GM23338 (cell line): Measurements from ENCODE around the gene MEGF6. TPM values are rescaled to one million over a fixed set of nuclear protein-coding genes. Genes with fewer than 3 reads are reported as not detected.
A peak's percentile ranks its signal among the peaks of the same experiment; 100 is the strongest.

ENCODE experiments used
- ATAC-seq: fragments of 200-7000 bp; cut with Tn5 transposase; 3 replicates; pipeline ENCODE4 v1.9.1; 2020
- DNase-seq: peaks from one replicate; pipeline ENCODE4 v3.0.0-alpha.2; 2015; ENCODE audit warnings: low spot score
- H2AFZ ChIP-seq: fragments of 200-600 bp; sonication (generic); 2 replicates; pipeline ENCODE4 v1.8.0; 2016; ENCODE audit warnings: antibody characterized with exemption, mild to moderate bottlenecking, moderate library complexity
- H3F3A ChIP-seq: fragments of 200-600 bp; sonication (generic); replicated peaks from 2 replicates; pipeline ENCODE4 v1.8.0; 2017; ENCODE audit warnings: antibody characterized with exemption, mixed run types, low read depth
- H3K27ac ChIP-seq: fragments of 200-600 bp; sonication (generic); 2 replicates; pipeline ENCODE4 v1.6.1; 2016; ENCODE audit warnings: low read depth
- H3K27me3 ChIP-seq: fragments of 200-600 bp; sonication (generic); 2 replicates; pipeline ENCODE4 v1.8.0; 2016; ENCODE audit warnings: mild to moderate bottlenecking, mixed run types, moderate library complexity; ENCODE audit not compliant: insufficient read depth
- H3K36me3 ChIP-seq: fragments of 200-600 bp; sonication (generic); 2 replicates; pipeline ENCODE4 v1.8.0; 2016; ENCODE audit warnings: mild to moderate bottlenecking; ENCODE audit not compliant: insufficient read depth
- H3K4me1 ChIP-seq: fragments of 200-600 bp; sonication (generic); 2 replicates; pipeline ENCODE4 v1.8.0; 2016; ENCODE audit warnings: mild to moderate bottlenecking, moderate library complexity; ENCODE audit not compliant: insufficient read depth
- H3K4me2 ChIP-seq: fragments of 200-600 bp; sonication (generic); 2 replicates; pipeline ENCODE4 v1.7.1; 2017; ENCODE audit warnings: mixed run types
- H3K4me3 ChIP-seq: fragments of 200-600 bp; sonication (generic); 2 replicates; pipeline ENCODE4 v1.6.1; 2016; ENCODE audit warnings: mixed run types
- H3K79me2 ChIP-seq: fragments of 200-600 bp; sonication (generic); replicated peaks from 2 replicates; pipeline ENCODE4 v1.8.0; 2017; ENCODE audit warnings: mild to moderate bottlenecking; ENCODE audit not compliant: insufficient read depth
- H3K9me2 ChIP-seq: fragments of 200-600 bp; sonication (generic); 2 replicates; pipeline ENCODE4 v1.8.0; 2017; ENCODE audit not compliant: insufficient read depth
- H4K20me1 ChIP-seq: fragments of 200-600 bp; sonication (generic); replicated peaks from 2 replicates; pipeline ENCODE4 v1.8.0; 2017; ENCODE audit warnings: mild to moderate bottlenecking; ENCODE audit not compliant: insufficient read depth
- H3K27ac Mint-ChIP-seq: 2 replicates; pipeline ENCODE4 v1.8.0; 2020; ENCODE audit warnings: inconsistent platforms, mild to moderate bottlenecking, moderate library complexity, mixed read lengths
- H3K27me3 Mint-ChIP-seq: 3 replicates; pipeline ENCODE4 v1.8.0; 2022; ENCODE audit warnings: low read depth, mild to moderate bottlenecking, moderate library complexity, mixed read lengths, inconsistent platforms; ENCODE audit not compliant: insufficient read depth, poor library complexity
- H3K36me3 Mint-ChIP-seq: 3 replicates; pipeline ENCODE4 v1.8.0; 2021; ENCODE audit warnings: low read depth, mild to moderate bottlenecking, inconsistent platforms, moderate library complexity, mixed read lengths
- H3K4me1 Mint-ChIP-seq: 3 replicates; pipeline ENCODE4 v1.8.0; 2020; ENCODE audit warnings: mild to moderate bottlenecking, inconsistent platforms, mixed read lengths
- H3K4me3 Mint-ChIP-seq: 3 replicates; pipeline ENCODE4 v1.8.0; 2021; ENCODE audit warnings: moderate library complexity, mild to moderate bottlenecking, inconsistent platforms, mixed read lengths
- H3K9me3 Mint-ChIP-seq: 3 replicates; pipeline ENCODE4 v1.8.0; 2020; ENCODE audit warnings: moderate library complexity, mild to moderate bottlenecking, inconsistent platforms, mixed read lengths
- CREB1 ChIP-seq: fragments of 250-450 bp; sonication (Bioruptor Pico); IDR thresholded peaks from 2 replicates; pipeline ENCODE4 v1.5.0; 2020; ENCODE audit warnings: low read depth, mild to moderate bottlenecking, moderate library complexity
- EZH2 ChIP-seq: fragments of 200-600 bp; sonication (generic); IDR thresholded peaks from one replicate; pipeline ENCODE4 v1.8.0; 2017; ENCODE audit warnings: antibody characterized with exemption, mild to moderate bottlenecking, low read depth; ENCODE audit not compliant: unreplicated experiment
- EZH2phosphoT487 ChIP-seq: fragments of 200-600 bp; sonication (generic); IDR thresholded peaks from one replicate; pipeline ENCODE4 v1.8.1; 2018; ENCODE audit warnings: antibody characterized with exemption; ENCODE audit not compliant: unreplicated experiment
- JUNB ChIP-seq: IDR thresholded peaks from one replicate; pipeline ENCODE4 v1.6.1; 2016; ENCODE audit warnings: antibody characterized with exemption; ENCODE audit not compliant: unreplicated experiment
- NANOG ChIP-seq: IDR thresholded peaks from 2 replicates; pipeline ENCODE4 v1.6.1; 2016; ENCODE audit warnings: antibody characterized with exemption, borderline replicate concordance
- POLR2AphosphoS5 ChIP-seq: IDR thresholded peaks from 2 replicates; pipeline ENCODE4 v1.6.1; 2016; ENCODE audit warnings: antibody characterized with exemption, low read depth
- STAT1 ChIP-seq: IDR thresholded peaks from one replicate; pipeline ENCODE4 v1.6.1; 2016; ENCODE audit warnings: antibody characterized with exemption; ENCODE audit not compliant: unreplicated experiment
- ZNF114 ChIP-seq: fragments of 250-450 bp; sonication (Bioruptor Pico); IDR thresholded peaks from 2 replicates; pipeline ENCODE4 v1.5.0; 2020; ENCODE audit warnings: mild to moderate bottlenecking, moderate library complexity
- ZNF331 ChIP-seq: fragments of 250-450 bp; sonication (Bioruptor Pico); IDR thresholded peaks from 2 replicates; pipeline ENCODE4 v1.5.0; 2020; ENCODE audit warnings: low read depth, mild to moderate bottlenecking, moderate library complexity
- polyA plus RNA-seq: library from polyadenylated mRNA; unstranded; fragments of >200 nt; fragmentation: Nextera tagmentation; extraction: Ambion mirVana; gene quantifications from 2 replicates; pipeline ENCODE4 v1.2.1, GENCODE V29; 2016
- total RNA-seq: library from RNA; depleted of rRNA; stranded (reverse); fragments of >200 nt; shearing (Covaris generic); gene quantifications from 2 replicates; pipeline ENCODE4 v1.2.3, GENCODE V29; 2014
- TF ChIP-seq, protein P1 (sequence below), 2 experiments: fragments of 200-600 bp in 1 of 2; sonication (generic) in 1 of 2; conservative IDR thresholded peaks; 2 replicates each; pipeline versions ENCODE4 v1.5.1 to v1.6.1; 2016 to 2017; ENCODE audit warnings: antibody characterized with exemption in 2 of 2, low read depth in 2 of 2, mild to moderate bottlenecking in 2 of 2, moderate library complexity in 1 of 2
- TF ChIP-seq, protein P2 (sequence below): IDR thresholded peaks from one replicate; pipeline ENCODE4 v1.6.1; 2018; ENCODE audit warnings: antibody characterized with exemption; ENCODE audit not compliant: unreplicated experiment
- TF ChIP-seq, protein P3 (sequence below): IDR thresholded peaks from 2 replicates; pipeline ENCODE4 v1.6.1; 2016; ENCODE audit warnings: antibody characterized with exemption

Gene MEGF6
- total and polyA plus RNA-seq, 2 experiments from 2014 or later = 4.0 to 21.4 TPM

DNA sequence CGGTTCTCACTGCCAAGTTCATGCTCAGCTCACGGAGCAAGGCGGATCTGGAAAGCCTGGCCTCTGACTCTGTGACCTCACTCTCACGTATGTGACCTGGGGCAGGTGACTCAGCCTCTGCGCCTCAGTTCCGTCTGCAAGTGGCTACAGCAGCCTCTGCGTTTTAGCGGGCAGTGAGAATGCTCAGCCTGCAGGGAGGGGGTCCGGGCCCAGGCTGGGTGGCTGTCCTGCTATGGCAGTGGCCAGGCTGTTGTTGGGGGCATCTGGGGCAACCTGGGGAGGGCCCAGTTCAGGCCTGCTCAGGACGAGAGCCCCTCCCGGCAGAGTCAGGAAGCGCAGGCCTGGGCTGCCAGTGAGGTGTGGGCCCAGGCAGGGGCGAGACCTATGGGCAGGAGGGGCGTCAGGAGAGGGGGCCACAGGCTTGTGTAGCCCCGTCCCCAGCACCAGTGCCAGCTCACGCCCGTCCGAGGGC lies 128.9 kb downstream of the MEGF6 start:
- no peaks in the 10 kb centered on the region for H3K4me1 ChIP-seq
- DNase-seq = peak; percentile 38
- no peaks in the 10 kb centered on the region for H3K27me3 ChIP-seq
- H3K4me3 ChIP-seq = no peak overlapping the region
- H3K9me3 Mint-ChIP-seq = peaks cover 14% of the 10 kb centered on the region
- peak; percentile 54 for ATAC-seq
- TF ChIP-seq EZH2phosphoT487 = no peak
- TF ChIP-seq, protein P1, sequence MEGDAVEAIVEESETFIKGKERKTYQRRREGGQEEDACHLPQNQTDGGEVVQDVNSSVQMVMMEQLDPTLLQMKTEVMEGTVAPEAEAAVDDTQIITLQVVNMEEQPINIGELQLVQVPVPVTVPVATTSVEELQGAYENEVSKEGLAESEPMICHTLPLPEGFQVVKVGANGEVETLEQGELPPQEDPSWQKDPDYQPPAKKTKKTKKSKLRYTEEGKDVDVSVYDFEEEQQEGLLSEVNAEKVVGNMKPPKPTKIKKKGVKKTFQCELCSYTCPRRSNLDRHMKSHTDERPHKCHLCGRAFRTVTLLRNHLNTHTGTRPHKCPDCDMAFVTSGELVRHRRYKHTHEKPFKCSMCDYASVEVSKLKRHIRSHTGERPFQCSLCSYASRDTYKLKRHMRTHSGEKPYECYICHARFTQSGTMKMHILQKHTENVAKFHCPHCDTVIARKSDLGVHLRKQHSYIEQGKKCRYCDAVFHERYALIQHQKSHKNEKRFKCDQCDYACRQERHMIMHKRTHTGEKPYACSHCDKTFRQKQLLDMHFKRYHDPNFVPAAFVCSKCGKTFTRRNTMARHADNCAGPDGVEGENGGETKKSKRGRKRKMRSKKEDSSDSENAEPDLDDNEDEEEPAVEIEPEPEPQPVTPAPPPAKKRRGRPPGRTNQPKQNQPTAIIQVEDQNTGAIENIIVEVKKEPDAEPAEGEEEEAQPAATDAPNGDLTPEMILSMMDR (conservative IDR thresholded peaks at IDR 0.05; ENCODE audit: low read depth in 2 of 2) = peak in 1 of 2 experiments; percentile 25; a peak in 2 of 4 replicates
- H4K20me1 ChIP-seq = no peaks in the 10 kb centered on the region
- no peak overlapping the region for H3K27ac ChIP-seq
- no peaks in the 10 kb centered on the region for H3K36me3 ChIP-seq
- peaks cover 2% of the 10 kb centered on the region; the same call in 1 of the 3 replicates for H3K4me1 Mint-ChIP-seq
- H3K4me2 ChIP-seq = no peak overlapping the region
- peaks cover 5% of the 10 kb centered on the region for H3K27me3 Mint-ChIP-seq
- no peaks in the 10 kb centered on the region for H3K79me2 ChIP-seq
- H2AFZ ChIP-seq = no peak overlapping the region
- peaks cover 5% of the 10 kb centered on the region; the same call in 1 of the 3 replicates for H3K36me3 Mint-ChIP-seq
- H3K27ac Mint-ChIP-seq = peak overlapping the region; percentile 52
- 0 out of 2 replicates have a peak, but pooled peaks cover 2% of the 10 kb centered on the region for H3F3A ChIP-seq
- no peaks in the 10 kb centered on the region for H3K9me2 ChIP-seq
- no peak overlapping the region for H3K4me3 Mint-ChIP-seq

DNA sequence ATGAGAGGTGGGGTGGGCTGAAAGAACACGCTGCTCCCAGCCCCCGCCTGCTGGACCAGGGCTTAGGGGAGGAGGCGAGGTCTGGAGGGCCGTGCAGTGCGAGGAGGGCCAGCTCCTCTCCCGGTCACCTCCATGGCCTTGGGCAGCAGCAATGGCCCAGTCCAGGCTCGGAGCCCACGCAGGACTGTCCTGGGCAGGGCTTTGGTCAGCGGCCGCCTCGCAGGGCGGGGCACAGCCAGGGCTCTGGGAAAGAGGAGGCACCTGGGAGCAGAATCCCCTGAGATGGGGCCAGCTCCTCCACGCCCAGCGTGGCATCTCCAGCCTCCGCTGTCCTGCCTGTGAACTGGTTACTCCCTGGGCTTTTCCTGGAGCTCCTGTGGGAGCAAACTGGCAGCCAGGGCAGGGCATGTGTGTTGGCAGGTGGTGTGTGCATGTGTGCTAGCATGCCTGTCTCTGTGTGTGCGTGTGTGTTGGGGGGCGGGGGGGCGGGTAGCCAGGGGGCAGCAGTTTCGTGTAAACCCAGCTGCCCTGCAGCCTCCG lies 129.4 kb downstream of the MEGF6 start:
- H3K4me3 Mint-ChIP-seq = no peak overlapping the region
- DNase-seq (no peak), ATAC-seq (no peak)
- H3K4me2 ChIP-seq = no peak overlapping the region
- H3K27me3 Mint-ChIP-seq = peaks cover 5% of the 10 kb centered on the region
- H3K4me1 Mint-ChIP-seq = peaks cover 2% of the 10 kb centered on the region; the same call in 1 of the 3 replicates
- no peaks in the 10 kb centered on the region for H4K20me1 ChIP-seq
- no peaks in the 10 kb centered on the region for H3K27me3 ChIP-seq
- H3K9me3 Mint-ChIP-seq = peaks cover 14% of the 10 kb centered on the region
- H3F3A ChIP-seq = 0 out of 2 replicates have a peak, but pooled peaks cover 2% of the 10 kb centered on the region
- no peaks in the 10 kb centered on the region for H3K36me3 ChIP-seq
- H3K4me1 ChIP-seq = no peaks in the 10 kb centered on the region
- no peaks in the 10 kb centered on the region for H3K79me2 ChIP-seq
- H3K27ac Mint-ChIP-seq = no peak overlapping the region; the same call in 1 of the 2 replicates
- H3K36me3 Mint-ChIP-seq = peaks cover 5% of the 10 kb centered on the region; the same call in 1 of the 3 replicates
- H3K27ac ChIP-seq = no peak overlapping the region
- H2AFZ ChIP-seq = no peak overlapping the region
- H3K4me3 ChIP-seq = no peak overlapping the region
- H3K9me2 ChIP-seq = no peaks in the 10 kb centered on the region
- TF ChIP-seq EZH2 (no peak), EZH2phosphoT487 (no peak), CREB1 (CRISPR knock-in tag) (no peak), POLR2AphosphoS5 (no peak), STAT1 (no peak), ZNF114 (CRISPR knock-in tag) (no peak), ZNF331 (CRISPR knock-in tag) (no peak), NANOG (no peak), JUNB (no peak)
- TF ChIP-seq, protein P2, sequence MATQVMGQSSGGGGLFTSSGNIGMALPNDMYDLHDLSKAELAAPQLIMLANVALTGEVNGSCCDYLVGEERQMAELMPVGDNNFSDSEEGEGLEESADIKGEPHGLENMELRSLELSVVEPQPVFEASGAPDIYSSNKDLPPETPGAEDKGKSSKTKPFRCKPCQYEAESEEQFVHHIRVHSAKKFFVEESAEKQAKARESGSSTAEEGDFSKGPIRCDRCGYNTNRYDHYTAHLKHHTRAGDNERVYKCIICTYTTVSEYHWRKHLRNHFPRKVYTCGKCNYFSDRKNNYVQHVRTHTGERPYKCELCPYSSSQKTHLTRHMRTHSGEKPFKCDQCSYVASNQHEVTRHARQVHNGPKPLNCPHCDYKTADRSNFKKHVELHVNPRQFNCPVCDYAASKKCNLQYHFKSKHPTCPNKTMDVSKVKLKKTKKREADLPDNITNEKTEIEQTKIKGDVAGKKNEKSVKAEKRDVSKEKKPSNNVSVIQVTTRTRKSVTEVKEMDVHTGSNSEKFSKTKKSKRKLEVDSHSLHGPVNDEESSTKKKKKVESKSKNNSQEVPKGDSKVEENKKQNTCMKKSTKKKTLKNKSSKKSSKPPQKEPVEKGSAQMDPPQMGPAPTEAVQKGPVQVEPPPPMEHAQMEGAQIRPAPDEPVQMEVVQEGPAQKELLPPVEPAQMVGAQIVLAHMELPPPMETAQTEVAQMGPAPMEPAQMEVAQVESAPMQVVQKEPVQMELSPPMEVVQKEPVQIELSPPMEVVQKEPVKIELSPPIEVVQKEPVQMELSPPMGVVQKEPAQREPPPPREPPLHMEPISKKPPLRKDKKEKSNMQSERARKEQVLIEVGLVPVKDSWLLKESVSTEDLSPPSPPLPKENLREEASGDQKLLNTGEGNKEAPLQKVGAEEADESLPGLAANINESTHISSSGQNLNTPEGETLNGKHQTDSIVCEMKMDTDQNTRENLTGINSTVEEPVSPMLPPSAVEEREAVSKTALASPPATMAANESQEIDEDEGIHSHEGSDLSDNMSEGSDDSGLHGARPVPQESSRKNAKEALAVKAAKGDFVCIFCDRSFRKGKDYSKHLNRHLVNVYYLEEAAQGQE = no peak
- TF ChIP-seq, protein P1 (conservative IDR thresholded peaks at IDR 0.05; ENCODE audit: low read depth in 2 of 2) = no peak
- TF ChIP-seq, protein P3, sequence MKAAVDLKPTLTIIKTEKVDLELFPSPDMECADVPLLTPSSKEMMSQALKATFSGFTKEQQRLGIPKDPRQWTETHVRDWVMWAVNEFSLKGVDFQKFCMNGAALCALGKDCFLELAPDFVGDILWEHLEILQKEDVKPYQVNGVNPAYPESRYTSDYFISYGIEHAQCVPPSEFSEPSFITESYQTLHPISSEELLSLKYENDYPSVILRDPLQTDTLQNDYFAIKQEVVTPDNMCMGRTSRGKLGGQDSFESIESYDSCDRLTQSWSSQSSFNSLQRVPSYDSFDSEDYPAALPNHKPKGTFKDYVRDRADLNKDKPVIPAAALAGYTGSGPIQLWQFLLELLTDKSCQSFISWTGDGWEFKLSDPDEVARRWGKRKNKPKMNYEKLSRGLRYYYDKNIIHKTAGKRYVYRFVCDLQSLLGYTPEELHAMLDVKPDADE = no peak
